Effector memory CD4-positive, alpha-beta T cell (primary cell): ENCODE measurements around the gene ASPSCR1.

ENCODE experiments used
- DNase-seq, 3 donors: peaks; one replicate each; pipeline ENCODE4 v3.0.0-alpha.2; 2020
- H3K27ac ChIP-seq: 2 replicates; pipeline ENCODE4 v1.7.0; 2013; ENCODE audit warnings: mild to moderate bottlenecking, low read length, moderate library complexity; ENCODE audit not compliant: insufficient read depth, poor library complexity, severe bottlenecking
- H3K27me3 ChIP-seq: replicated peaks from 2 replicates; pipeline ENCODE4 v1.7.0; 2013; ENCODE audit warnings: mild to moderate bottlenecking, low read length; ENCODE audit not compliant: insufficient read depth, control insufficient read depth, poor library complexity, severe bottlenecking
- H3K36me3 ChIP-seq: 2 replicates; pipeline ENCODE4 v1.7.0; 2013; ENCODE audit warnings: mild to moderate bottlenecking, low read length, moderate library complexity; ENCODE audit not compliant: control insufficient read depth, insufficient read depth
- H3K4me1 ChIP-seq: 2 replicates; pipeline ENCODE4 v1.7.0; 2013; ENCODE audit warnings: low read length, mild to moderate bottlenecking; ENCODE audit not compliant: control insufficient read depth, insufficient read depth, poor library complexity, severe bottlenecking
- H3K4me3 ChIP-seq: 2 replicates; pipeline ENCODE4 v1.7.0; 2013; ENCODE audit warnings: low read length, low read depth, mild to moderate bottlenecking; ENCODE audit not compliant: insufficient read depth, poor library complexity, severe bottlenecking
- H3K9me3 ChIP-seq: 2 replicates; pipeline ENCODE4 v1.7.0; 2013; ENCODE audit warnings: mild to moderate bottlenecking, low read length, moderate library complexity; ENCODE audit not compliant: control insufficient read depth

The ASPSCR1 gene

GRCh38 chr17:82009413-82009812 lies 32.0 kb downstream of the ASPSCR1 start:
- H3K9me3 ChIP-seq: no peaks in the 10 kb centered on the region
- no peak for DNase-seq
- no peaks in the 10 kb centered on the region for H3K36me3 ChIP-seq
- H3K27me3 ChIP-seq: no peaks in the 10 kb centered on the region
- H3K4me3 ChIP-seq: no peak overlapping the region
- H3K27ac ChIP-seq: no peak overlapping the region
- H3K4me1 ChIP-seq: no peaks in the 10 kb centered on the region

- no peak overlapping the region for H3K27ac ChIP-seq
- no peaks in the 10 kb centered on the region for H3K9me3 ChIP-seq
- no peak for DNase-seq
- no peak overlapping the region for H3K4me3 ChIP-seq
- H3K27me3 ChIP-seq: no peaks in the 10 kb centered on the region
- H3K4me1 ChIP-seq: no peaks in the 10 kb centered on the region
- H3K36me3 ChIP-seq: no peaks in the 10 kb centered on the region
These were observed 33.4 kb downstream of the ASPSCR1 start for GRCh38 chr17:82010575-82011525.

GRCh38 chr17:82011617-82012187 lies 34.3 kb downstream of the ASPSCR1 start:
- no peak overlapping the region for H3K4me3 ChIP-seq
- H3K27ac ChIP-seq: no peak overlapping the region
- no peak for DNase-seq
- no peaks in the 10 kb centered on the region for H3K36me3 ChIP-seq
- no peaks in the 10 kb centered on the region for H3K9me3 ChIP-seq
- H3K4me1 ChIP-seq: no peaks in the 10 kb centered on the region
- no peaks in the 10 kb centered on the region for H3K27me3 ChIP-seq

GRCh38 chr17:82012261-82012639 lies 34.8 kb downstream of the ASPSCR1 start:
- no peaks in the 10 kb centered on the region for H3K27me3 ChIP-seq
- DNase-seq: no peak
- no peak overlapping the region for H3K27ac ChIP-seq
- H3K9me3 ChIP-seq: no peaks in the 10 kb centered on the region
- H3K4me3 ChIP-seq: no peak overlapping the region
- H3K36me3 ChIP-seq: no peaks in the 10 kb centered on the region
- no peaks in the 10 kb centered on the region for H3K4me1 ChIP-seq

GRCh38 chr17:82012640-82013295 lies 35.3 kb downstream of the ASPSCR1 start:
- Histone ChIP-seq H3K36me3 (no peaks in the 10 kb centered on the region), H3K4me1 (no peaks in the 10 kb centered on the region), H3K27ac (no peak overlapping the region)

GRCh38 chr17:82013341-82013740 lies 35.9 kb downstream of the ASPSCR1 start:
- H3K4me1 ChIP-seq: no peaks in the 10 kb centered on the region
- H3K36me3 ChIP-seq: peaks cover 2% of the 10 kb centered on the region
- H3K27ac ChIP-seq: no peak overlapping the region
- no peaks in the 10 kb centered on the region for H3K9me3 ChIP-seq
- H3K27me3 ChIP-seq: no peaks in the 10 kb centered on the region
- DNase-seq: no peak
- no peak overlapping the region for H3K4me3 ChIP-seq

More at GRCh38 chr17:82012640-82013295, 35.3 kb downstream of the ASPSCR1 start:
- Histone ChIP-seq H3K4me3 (no peak overlapping the region), H3K27me3 (no peaks in the 10 kb centered on the region), H3K9me3 (no peaks in the 10 kb centered on the region)
- DNase-seq: no peak

GRCh38 chr17:82013772-82014321 lies 36.4 kb downstream of the ASPSCR1 start:
- Histone ChIP-seq H3K36me3 (peaks cover 3% of the 10 kb centered on the region), H3K4me3 (no peak overlapping the region), H3K9me3 (no peaks in the 10 kb centered on the region), H3K4me1 (no peaks in the 10 kb centered on the region), H3K27me3 (no peaks in the 10 kb centered on the region), H3K27ac (no peak overlapping the region)
- DNase-seq: no peak

- H3K27me3 ChIP-seq: no peaks in the 10 kb centered on the region
- no peaks in the 10 kb centered on the region for H3K4me1 ChIP-seq
- H3K9me3 ChIP-seq: no peaks in the 10 kb centered on the region
- no peak for DNase-seq
- peaks cover 3% of the 10 kb centered on the region for H3K36me3 ChIP-seq
- H3K4me3 ChIP-seq: no peak overlapping the region
- H3K27ac ChIP-seq: no peak overlapping the region
These were observed 37.0 kb downstream of the ASPSCR1 start for GRCh38 chr17:82014432-82014831.

- DNase-seq: no peak
- Histone ChIP-seq H3K4me1 (no peaks in the 10 kb centered on the region), H3K9me3 (no peaks in the 10 kb centered on the region), H3K4me3 (no peak overlapping the region), H3K27me3 (no peaks in the 10 kb centered on the region), H3K36me3 (peaks cover 3% of the 10 kb centered on the region), H3K27ac (no peak overlapping the region)
These were observed 37.5 kb downstream of the ASPSCR1 start for GRCh38 chr17:82014971-82015310.
